Measurements from ENCODE around the gene FOXL2.

The FOXL2 gene

GRCh38 chr3:138976047-138976446 is 29.1 kb upstream of the FOXL2 start:
- DNase-seq, result no peak
- H3K27ac ChIP-seq, result no peak overlapping the region
- H3K36me3 ChIP-seq, result no peaks in the 10 kb centered on the region
- TF ChIP-seq CTCF (IDR thresholded peaks at IDR 0.05; ENCODE audit: low read depth, low read length), result no peak
- H3K4me3 ChIP-seq (ENCODE audit: low read depth, low read length), result no peak overlapping the region
- no peaks in the 10 kb centered on the region for H3K9me3 ChIP-seq (ENCODE audit: severe bottlenecking)
- H3K27me3 ChIP-seq (ENCODE audit: insufficient read depth, low read depth, severe bottlenecking), result no peaks in the 10 kb centered on the region

- no peak for TF ChIP-seq CTCF (IDR thresholded peaks at IDR 0.05; ENCODE audit: low read depth, low read length)
- H3K9me3 ChIP-seq (ENCODE audit: severe bottlenecking), result no peaks in the 10 kb centered on the region
- H3K27ac ChIP-seq, result no peak overlapping the region
- no peaks in the 10 kb centered on the region for H3K36me3 ChIP-seq
- DNase-seq, result no peak
- no peaks in the 10 kb centered on the region for H3K27me3 ChIP-seq (ENCODE audit: insufficient read depth, low read depth, severe bottlenecking)
- H3K4me3 ChIP-seq (ENCODE audit: low read depth, low read length), result no peak overlapping the region
Measured at GRCh38 chr3:138975351-138975750, 28.4 kb upstream of the FOXL2 start.

GRCh38 chr3:138974462-138974861 is 27.5 kb upstream of the FOXL2 start:
- Histone ChIP-seq H3K27ac (no peak overlapping the region), H3K4me3 (ENCODE audit: low read depth, low read length) (no peak overlapping the region), H3K36me3 (no peaks in the 10 kb centered on the region), H3K27me3 (ENCODE audit: insufficient read depth, low read depth, severe bottlenecking) (no peaks in the 10 kb centered on the region), H3K9me3 (ENCODE audit: severe bottlenecking) (no peaks in the 10 kb centered on the region)
- DNase-seq, result no peak
- no peak for TF ChIP-seq CTCF (IDR thresholded peaks at IDR 0.05; ENCODE audit: low read depth, low read length)

- Histone ChIP-seq H3K27me3 (ENCODE audit: insufficient read depth, low read depth, severe bottlenecking) (no peaks in the 10 kb centered on the region), H3K27ac (no peak overlapping the region), H3K36me3 (no peaks in the 10 kb centered on the region), H3K4me3 (ENCODE audit: low read depth, low read length) (no peak overlapping the region), H3K9me3 (ENCODE audit: severe bottlenecking) (no peaks in the 10 kb centered on the region)
- no peak for TF ChIP-seq CTCF (IDR thresholded peaks at IDR 0.05; ENCODE audit: low read depth, low read length)
- no peak for DNase-seq
Measured at GRCh38 chr3:138972941-138973340, 26.0 kb upstream of the FOXL2 start.

GRCh38 chr3:138971766-138972320 is 24.9 kb upstream of the FOXL2 start:
- H3K36me3 ChIP-seq, result no peaks in the 10 kb centered on the region
- H3K27me3 ChIP-seq (ENCODE audit: insufficient read depth, low read depth, severe bottlenecking), result no peaks in the 10 kb centered on the region
- no peak for DNase-seq
- no peak overlapping the region for H3K4me3 ChIP-seq (ENCODE audit: low read depth, low read length)
- H3K27ac ChIP-seq, result no peak overlapping the region
- H3K9me3 ChIP-seq (ENCODE audit: severe bottlenecking), result no peaks in the 10 kb centered on the region
- no peak for TF ChIP-seq CTCF (IDR thresholded peaks at IDR 0.05; ENCODE audit: low read depth, low read length)

- Histone ChIP-seq H3K36me3 (no peaks in the 10 kb centered on the region), H3K9me3 (ENCODE audit: severe bottlenecking) (peaks cover 7% of the 10 kb centered on the region), H3K27me3 (ENCODE audit: insufficient read depth, low read depth, severe bottlenecking) (no peaks in the 10 kb centered on the region), H3K4me3 (ENCODE audit: low read depth, low read length) (no peak overlapping the region), H3K27ac (no peak overlapping the region)
- no peak for DNase-seq
- TF ChIP-seq CTCF (IDR thresholded peaks at IDR 0.05; ENCODE audit: low read depth, low read length), result no peak
Measured at GRCh38 chr3:138964923-138965322, 18.0 kb upstream of the FOXL2 start.
